RWPE2 (cell line): ENCODE data around the gene LTBP3.

Experiments
- ATAC-seq: fragments of 200-7000 bp; cut with Tn5 transposase; 3 replicates; pipeline ENCODE4 v1.9.1; 2021; ENCODE audit warnings: low read depth
- DNase-seq: peaks from one replicate; pipeline ENCODE4 v3.0.0-alpha.2; 2020; ENCODE audit warnings: low spot score
- H3K27ac ChIP-seq: fragments of 450-650 bp; 2 replicates; pipeline ENCODE4 v1.5.1; 2017; ENCODE audit warnings: mild to moderate bottlenecking; ENCODE audit not compliant: poor library complexity, severe bottlenecking
- H3K27me3 ChIP-seq: fragments of 250-450 bp; sonication (Bioruptor Pico); 2 replicates; pipeline ENCODE4 v1.5.1; 2021; ENCODE audit warnings: mild to moderate bottlenecking, moderate library complexity; ENCODE audit not compliant: insufficient read depth, poor library complexity, severe bottlenecking
- H3K36me3 ChIP-seq: fragments of 250-450 bp; sonication (Bioruptor Pico); 2 replicates; pipeline ENCODE4 v1.5.1; 2020; ENCODE audit warnings: low read depth, mild to moderate bottlenecking, moderate library complexity
- H3K4me1 ChIP-seq: fragments of 250-450 bp; sonication (Bioruptor Pico); 2 replicates; pipeline ENCODE4 v1.5.1; 2021; ENCODE audit warnings: mild to moderate bottlenecking, moderate library complexity; ENCODE audit not compliant: insufficient read depth, poor library complexity, severe bottlenecking
- H3K4me3 ChIP-seq: fragments of 250-450 bp; sonication (Bioruptor Pico); 2 replicates; pipeline ENCODE4 v1.5.1; 2021; ENCODE audit warnings: mild to moderate bottlenecking, moderate library complexity; ENCODE audit not compliant: severe bottlenecking
- H3K9me3 ChIP-seq: fragments of 250-450 bp; sonication (Bioruptor Pico); 2 replicates; pipeline ENCODE4 v1.5.1; 2021; ENCODE audit warnings: mild to moderate bottlenecking, moderate library complexity; ENCODE audit not compliant: severe bottlenecking
- CTCF ChIP-seq: fragments of 450-650 bp; IDR thresholded peaks from one replicate; pipeline ENCODE4 v1.5.1; 2017; ENCODE audit warnings: mild to moderate bottlenecking, moderate library complexity; ENCODE audit not compliant: poor library complexity, severe bottlenecking

The LTBP3 gene

GRCh38 chr11:65502555-65503367 is 55.4 kb downstream of the LTBP3 start:
- no peak for TF ChIP-seq CTCF
- DNase-seq (no peak), ATAC-seq (no peak)
- peak overlapping the region; percentile 99 for H3K27ac ChIP-seq
- no peaks in the 10 kb centered on the region for H3K27me3 ChIP-seq
- peaks cover 6% of the 10 kb centered on the region for H3K4me1 ChIP-seq
- no peaks in the 10 kb centered on the region for H3K9me3 ChIP-seq
- peaks cover 75% of the 10 kb centered on the region for H3K36me3 ChIP-seq
- peak overlapping the region; percentile 70 for H3K4me3 ChIP-seq

GRCh38 chr11:65502274-65502554 is 55.9 kb downstream of the LTBP3 start:
- Histone ChIP-seq H3K36me3 (peaks cover 75% of the 10 kb centered on the region), H3K27me3 (no peaks in the 10 kb centered on the region), H3K9me3 (no peaks in the 10 kb centered on the region), H3K4me3 (peak overlapping the region; percentile 70), H3K4me1 (peaks cover 6% of the 10 kb centered on the region), H3K27ac (peak overlapping the region; percentile 99)
- TF ChIP-seq CTCF = no peak
- ATAC-seq = no peak
- no peak for DNase-seq

- ATAC-seq (no peak), DNase-seq (no peak)
- peaks cover 11% of the 10 kb centered on the region for H3K4me1 ChIP-seq
- H3K9me3 ChIP-seq = no peaks in the 10 kb centered on the region
- TF ChIP-seq CTCF = no peak
- peak overlapping the region; percentile 99 for H3K27ac ChIP-seq
- peaks cover 75% of the 10 kb centered on the region for H3K36me3 ChIP-seq
- peak overlapping the region; percentile 70 for H3K4me3 ChIP-seq
- H3K27me3 ChIP-seq = no peaks in the 10 kb centered on the region
These were observed 56.5 kb downstream of the LTBP3 start for GRCh38 chr11:65501472-65502273.

- Histone ChIP-seq H3K36me3 (peaks cover 72% of the 10 kb centered on the region), H3K27me3 (no peaks in the 10 kb centered on the region), H3K4me1 (peaks cover 16% of the 10 kb centered on the region), H3K27ac (peak overlapping the region; percentile 99), H3K4me3 (peak overlapping the region; percentile 70), H3K9me3 (no peaks in the 10 kb centered on the region)
- ATAC-seq = no peak
- no peak for DNase-seq
- no peak for TF ChIP-seq CTCF
These were observed 57.0 kb downstream of the LTBP3 start for GRCh38 chr11:65501186-65501471.
